Panc1 (cell line): Measurements from ENCODE around the gene SLX4IP.

Experiments
- CTCF ChIP-seq: fragments of 450-650 bp; IDR thresholded peaks from 2 replicates; pipeline ENCODE4 v1.5.1; 2017; ENCODE audit warnings: mild to moderate bottlenecking
- POLR2AphosphoS5 ChIP-seq: IDR thresholded peaks from 2 replicates; pipeline ENCODE4 v1.6.1; 2012; ENCODE audit warnings: mild to moderate bottlenecking, low read depth, low read length, moderate library complexity
- REST ChIP-seq, 2 experiments: IDR thresholded peaks; 2 replicates each; pipeline ENCODE4 v1.6.1; 2011 to 2012; ENCODE audit warnings: low read depth in 2 of 2, control low read depth in 1 of 2, low read length in 1 of 2, mild to moderate bottlenecking in 1 of 2, moderate library complexity in 1 of 2; ENCODE audit not compliant: insufficient read depth in 1 of 2

- TF ChIP-seq CTCF (no peak), POLR2AphosphoS5 (no peak), REST (IDR thresholded peaks at IDR 0.05; ENCODE audit: insufficient read depth in 1 of 2, low read depth in 2 of 2, low read length in 1 of 2) (no peak)
These were observed 124.2 kb downstream of the SLX4IP start for GRCh38 chr20:10559266-10559665.
